GM19455 (cell line): Measurements from ENCODE around the gene MICALL2.

ENCODE experiments used
- ATAC-seq: cut with Tn5 transposase; IDR thresholded peaks from one replicate; pipeline ENCODE4 v1.9.1; 2021; ENCODE audit not compliant: unreplicated experiment

MICALL2 gene

DNA sequence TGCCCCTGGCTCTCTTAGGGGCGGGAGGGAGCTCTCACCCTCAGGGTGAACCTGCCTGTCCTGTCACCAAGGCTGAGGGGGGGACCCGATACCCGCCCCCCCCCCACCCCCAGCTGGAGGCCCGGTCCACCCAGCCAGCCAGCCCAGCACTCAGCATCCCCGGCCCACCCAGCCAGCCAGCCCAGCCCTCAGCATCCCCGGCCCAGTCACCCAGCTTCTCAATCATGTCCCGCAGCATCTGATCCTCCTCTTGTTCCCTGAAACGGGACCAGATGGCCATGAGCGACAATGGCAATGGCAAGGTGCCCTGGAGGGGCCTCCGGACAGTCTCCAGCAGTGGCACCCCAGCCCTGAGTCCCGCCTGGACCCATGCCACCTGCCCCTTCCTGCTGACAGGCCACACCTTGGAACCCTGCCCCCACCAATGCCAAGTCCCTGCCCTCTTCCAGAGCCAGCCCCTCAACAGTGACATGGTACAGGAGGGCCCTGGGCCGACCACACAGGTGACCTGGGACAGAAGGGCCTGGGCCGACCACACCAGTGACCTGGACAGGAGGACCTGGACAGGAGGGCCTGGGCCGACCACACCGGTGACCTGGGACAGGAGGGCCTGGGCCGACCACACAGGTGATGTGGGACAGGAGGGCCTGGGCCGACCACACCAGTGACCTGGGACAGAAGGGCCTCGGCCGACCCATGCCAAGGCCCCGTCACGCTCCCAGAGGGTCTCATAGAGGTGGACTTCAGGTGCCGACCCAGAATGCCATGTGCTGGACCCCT lies 24.2 kb downstream of the MICALL2 start:
- ATAC-seq, result no peak

DNA sequence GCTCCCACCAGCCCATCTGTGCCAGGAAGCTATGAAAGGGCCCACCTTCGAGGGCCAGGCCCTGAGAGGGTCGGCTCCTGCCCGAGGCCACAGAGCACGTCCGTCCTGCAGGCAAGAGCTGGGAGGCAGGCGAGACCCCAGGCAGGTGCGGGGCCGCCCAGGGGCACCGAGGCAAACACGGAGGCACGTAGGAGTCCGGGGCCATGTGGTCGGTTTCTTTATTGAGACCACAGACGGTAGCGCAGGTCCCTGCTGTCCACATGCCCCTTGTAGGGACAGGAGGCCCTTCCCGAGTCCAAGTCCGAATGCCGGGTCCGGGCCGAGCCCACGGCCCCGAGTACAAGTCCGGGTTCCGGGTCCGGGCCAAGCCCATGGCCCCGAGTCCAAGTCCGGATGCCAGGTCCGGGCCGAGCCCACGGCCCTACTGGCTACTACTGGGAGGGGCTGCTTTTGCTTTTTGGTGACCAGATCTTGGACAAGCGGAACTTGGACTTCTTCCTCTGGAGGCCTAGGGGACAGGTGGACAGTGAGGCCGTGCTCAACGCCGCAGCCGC lies 25.0 kb downstream of the MICALL2 start:
- no peak for ATAC-seq

DNA sequence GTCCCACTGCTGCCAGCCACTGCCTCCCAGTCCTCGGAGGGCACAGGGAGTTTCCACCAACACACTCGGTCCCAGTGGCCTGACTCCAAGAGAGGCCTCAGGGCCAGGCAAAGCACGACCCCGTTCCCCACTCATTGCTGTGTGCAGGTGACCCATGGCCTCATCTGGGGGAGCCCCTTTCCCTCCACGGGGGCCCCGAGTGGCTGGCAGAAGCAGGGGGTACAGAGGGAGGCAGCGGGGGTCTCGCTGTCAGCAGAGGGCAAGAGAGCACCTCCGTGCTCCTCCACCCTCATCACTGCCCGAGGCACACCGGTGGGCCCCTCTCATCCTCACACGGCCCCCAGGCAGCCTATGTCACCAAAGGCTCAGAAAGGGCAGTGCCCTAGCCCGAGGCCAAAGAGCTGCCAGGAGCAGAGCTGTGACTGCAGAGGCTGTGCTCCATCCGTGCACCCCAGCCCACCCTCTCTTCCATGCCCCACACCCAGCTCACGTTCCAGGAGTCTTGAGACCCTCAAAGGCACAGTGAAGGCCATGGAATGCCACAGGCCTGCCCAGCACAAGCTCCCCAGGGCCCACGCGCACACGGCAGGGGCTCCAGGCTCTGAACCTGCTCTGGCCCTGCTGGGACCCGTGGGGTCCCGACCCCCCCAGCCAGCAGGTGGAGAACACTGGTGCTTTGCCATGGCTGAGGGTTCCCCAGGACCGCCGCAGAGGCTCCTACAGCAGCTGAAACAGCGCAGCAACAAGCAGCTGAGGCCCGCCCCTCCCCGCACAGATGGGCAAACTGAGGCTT lies 25.9 kb downstream of the MICALL2 start:
- no peak for ATAC-seq

DNA sequence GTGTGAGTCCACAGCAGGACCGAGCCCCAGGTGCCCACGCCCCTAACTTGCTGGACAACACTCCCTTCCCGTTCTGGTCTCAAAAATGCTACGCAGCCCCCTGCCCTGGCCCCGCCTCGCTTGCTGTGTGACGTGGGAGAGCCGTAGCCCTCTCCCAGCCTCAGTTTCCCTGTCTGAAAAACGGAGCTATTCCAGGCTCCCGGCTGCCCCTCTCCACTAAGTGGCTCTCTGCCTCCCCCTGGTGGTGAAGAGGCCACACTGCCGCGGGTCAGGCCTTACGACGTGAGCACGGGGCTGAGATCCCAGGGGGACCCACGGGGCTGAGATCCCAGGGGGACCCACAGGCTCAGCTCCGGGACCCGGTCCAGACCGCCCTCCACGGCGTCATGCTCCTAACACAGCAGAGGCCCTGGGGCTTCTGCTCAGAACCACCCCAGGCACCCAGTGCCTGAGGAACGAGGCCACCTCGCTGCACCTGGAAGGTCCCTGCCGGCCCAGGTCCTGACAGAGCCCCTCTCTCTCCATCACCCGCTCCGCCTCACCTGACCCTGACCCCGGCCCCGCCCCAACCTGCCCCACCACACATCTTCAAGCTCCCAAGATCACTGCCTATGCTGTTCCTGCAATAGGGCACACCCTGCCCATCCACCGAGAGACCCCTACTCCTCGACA lies 26.7 kb downstream of the MICALL2 start:
- no peak for ATAC-seq

DNA sequence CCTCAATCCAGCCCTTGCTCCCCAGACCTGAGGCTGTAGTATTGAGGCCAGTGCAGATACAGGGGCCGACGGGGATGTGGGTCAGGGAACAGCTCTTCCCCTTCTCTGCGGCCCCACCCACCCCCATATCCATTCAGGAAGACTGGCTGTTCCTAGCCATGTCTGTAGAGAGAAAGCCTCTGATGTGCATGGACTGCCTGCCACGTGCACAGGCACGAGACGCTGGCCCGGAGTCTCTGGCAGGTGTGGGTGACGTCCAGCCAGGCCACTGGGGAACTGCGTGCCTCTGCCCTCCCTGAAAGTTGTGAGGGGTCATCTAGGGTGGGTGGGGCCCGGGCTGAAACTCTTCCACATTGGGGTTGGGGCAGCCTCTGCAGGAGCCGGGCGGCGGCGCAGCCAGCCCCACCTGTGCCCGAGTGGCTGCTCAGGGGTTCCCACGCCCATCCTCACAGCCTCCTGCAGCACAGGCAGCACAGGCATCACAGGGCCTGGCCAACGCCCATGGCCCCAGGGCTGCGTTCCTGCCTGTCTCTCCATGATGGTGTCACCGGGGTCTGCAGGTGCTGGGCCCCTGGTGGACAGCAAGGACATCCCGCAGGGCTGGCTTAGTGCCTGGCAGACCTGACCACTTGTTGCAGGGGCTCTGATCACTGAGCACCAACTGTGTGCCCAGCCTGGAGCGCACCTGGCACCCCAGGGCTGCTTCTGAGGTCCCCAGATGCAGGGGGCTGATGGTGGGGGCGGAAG lies 27.5 kb downstream of the MICALL2 start:
- ATAC-seq, result no peak

DNA sequence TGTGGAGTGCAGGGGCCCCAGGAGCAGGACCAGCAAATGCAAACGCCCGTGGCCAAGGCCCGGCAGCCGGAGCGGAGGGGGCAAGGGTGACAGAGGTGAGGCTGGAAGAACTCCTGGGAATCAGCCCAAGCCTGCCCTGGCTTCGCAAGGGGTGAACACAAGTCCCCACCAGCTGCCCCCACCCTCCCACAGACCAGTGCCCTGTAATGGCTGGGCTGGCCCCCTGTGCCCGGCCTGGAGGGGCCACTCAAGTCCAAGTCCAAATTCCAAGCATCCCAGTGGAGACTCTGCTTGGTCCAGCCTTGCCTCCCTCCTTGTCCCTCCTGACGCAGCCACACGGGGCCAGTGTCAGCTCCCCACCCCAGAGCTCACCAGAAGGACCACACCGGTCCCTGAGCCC lies 28.0 kb downstream of the MICALL2 start:
- no peak for ATAC-seq

DNA sequence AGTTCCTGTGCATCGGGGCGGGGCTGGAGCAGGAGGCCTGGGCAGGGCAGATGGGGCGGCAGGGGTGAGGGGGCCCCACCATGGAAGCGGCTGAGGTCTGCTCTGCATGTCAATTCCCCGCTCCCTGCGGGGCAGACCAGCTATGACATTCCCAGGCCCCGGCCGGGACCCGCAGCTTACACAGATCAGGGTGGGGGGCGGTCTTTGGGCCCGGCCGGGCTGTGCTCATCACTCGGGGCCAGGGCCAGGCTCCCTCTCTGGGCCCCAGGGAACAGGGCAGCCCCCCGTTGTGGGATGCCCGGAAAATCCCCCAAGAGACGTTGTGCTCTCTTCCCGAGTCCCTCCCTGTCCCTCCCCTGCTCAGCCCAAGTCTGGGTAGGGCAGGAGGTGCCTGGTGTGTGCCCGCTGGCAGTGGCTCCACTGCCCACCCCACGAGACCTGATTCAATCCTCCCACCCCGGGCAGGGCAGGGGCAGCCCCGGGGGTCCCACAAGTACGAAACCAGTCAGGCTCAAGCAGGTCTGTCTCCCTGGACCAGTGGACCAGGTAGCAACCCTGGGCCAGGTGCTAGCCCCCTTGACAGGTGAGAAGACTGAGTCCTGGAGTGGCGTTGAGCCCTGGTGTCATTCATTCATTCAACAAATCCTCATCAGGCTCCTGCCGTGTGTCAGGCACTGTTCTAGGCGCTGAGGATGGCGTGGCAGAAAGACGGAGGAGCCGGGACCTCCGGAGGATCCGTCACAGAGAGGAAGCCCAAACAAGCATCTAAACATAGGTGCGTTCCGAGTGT lies 29.0 kb downstream of the MICALL2 start:
- ATAC-seq, result no peak

DNA sequence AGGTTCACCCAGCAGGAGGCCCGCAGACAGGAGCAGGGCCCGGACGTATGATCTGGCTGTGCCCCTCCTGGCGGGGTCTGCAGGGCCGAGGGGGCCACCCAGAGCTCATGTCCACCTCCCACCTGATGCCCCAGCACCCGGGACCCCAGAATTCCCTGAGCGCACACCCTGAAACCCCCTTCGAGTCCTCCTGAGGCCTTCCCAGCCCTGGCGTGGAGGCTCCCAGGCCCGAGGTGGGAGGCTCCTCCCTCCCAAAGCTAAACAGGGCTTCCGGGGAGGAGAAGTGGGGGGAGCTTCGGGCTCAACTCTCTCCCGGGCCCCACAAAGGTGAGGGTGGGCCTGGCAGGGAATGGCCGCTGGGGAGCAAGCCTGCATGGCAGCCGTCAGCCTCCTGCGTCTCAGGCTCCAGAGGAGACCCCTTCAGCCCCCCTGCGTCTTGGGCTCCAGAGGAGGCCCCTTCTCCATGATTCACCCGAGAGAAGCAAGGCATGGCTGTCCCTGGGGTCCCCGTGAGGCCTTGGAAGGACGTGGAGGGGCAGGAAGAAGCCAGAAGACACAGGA lies 30.2 kb downstream of the MICALL2 start:
- ATAC-seq, result no peak

DNA sequence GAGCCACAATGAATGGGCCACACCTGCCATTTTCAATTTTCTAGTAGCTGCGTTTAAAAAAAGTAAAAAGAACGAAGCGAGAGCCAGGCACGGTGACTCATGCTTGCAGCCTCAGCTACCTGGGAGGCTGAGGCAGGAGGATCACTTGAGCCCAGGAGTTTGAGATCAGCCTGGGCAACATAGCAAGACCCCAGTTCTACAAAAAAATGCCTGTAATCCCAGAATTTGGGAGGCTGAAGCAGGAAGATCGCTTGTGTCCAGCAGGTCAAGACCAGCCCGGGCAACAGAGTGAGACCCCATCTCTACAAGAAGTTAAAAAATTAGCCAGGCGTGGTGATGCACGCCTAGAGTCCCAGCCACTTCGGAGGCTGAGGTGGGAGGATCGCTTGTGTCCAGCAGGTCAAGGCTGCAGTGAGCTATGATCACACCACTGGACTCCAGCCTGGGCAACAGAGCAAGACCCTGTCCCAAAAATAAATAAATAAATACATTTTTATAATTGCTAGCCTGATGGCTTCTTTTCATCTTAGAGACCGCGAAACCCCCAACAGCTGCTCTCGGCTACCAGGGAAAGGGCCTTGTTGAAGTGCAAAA lies 32.1 kb downstream of the MICALL2 start:
- ATAC-seq, result no peak

DNA sequence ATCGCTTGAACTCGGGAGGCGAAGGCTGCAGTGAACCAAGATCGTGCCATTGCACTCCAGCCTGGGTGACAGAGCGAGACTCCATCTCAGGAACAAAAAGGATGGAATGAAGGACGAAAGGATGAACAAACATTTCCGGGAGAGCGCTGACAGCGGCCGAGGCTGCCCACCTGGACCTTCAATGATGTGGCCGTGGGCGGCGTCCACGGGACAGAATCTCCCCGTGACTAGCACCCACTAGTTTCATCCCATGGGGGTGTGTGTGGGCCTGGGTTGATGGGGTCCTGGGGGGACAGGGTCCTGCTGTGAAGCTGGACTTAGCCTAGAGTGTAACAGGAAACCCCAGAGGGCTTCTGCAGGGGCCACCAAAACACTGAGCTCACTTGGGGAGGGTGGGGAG lies 32.8 kb downstream of the MICALL2 start:
- no peak for ATAC-seq

DNA sequence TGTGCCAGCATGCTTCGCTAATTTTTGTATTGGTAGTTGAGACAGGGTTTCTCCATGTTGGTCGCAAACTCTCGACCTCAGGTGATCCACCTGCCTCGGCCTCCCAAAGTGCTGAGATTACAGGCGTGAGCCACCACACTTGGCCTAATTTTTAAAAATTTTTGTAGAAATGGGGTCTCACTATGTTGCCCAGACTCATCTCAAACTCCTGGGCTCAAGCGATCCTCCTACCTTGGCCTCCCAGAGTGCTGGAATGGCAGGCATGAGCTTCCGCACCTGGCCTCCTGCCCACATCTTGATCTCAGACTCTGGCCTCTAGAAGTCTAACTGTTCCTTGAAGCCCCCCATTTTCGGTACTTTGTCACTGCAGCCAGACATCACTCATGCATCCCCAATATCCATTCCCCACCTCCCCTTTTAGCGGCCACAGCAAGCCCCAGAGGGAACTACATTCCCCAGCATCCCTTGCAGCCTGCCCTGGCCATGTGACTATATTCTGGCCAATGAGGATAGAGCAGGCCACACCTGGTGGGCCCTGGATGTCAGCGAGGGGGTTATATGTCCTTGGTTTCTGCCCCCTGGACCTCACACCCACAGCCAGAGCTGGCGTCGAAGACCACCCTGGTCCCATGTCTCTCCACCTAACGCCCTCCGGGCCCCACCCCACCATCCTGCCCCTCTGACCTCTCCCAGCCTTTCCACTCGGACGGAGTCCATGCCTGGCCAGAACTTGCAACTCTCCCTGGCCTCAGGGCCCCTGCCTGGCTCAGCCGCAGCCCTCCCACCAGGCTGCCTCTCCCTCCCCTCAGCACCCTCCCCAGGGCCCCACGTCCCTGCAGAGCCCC lies 33.8 kb downstream of the MICALL2 start:
- ATAC-seq, result no peak

DNA sequence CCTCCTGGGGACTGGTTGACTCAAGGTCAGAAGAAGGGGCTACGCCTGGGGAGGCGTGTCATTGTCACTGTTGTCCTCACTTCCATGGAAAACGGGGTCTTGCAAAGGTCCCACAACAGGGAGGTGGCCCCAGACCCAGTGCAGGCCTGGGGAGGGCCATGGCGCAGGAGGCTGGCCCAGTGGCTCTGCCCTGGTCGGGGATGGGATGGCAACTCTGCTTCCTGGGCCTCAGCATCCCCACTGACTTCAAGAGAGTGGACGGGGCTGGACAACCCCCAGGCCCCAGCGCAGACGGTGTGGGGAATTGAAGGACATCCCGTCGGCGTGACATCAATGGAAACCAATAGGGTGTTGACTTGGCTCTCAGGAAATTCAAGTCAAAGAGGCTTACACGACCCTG lies 35.2 kb downstream of the MICALL2 start:
- no peak for ATAC-seq

DNA sequence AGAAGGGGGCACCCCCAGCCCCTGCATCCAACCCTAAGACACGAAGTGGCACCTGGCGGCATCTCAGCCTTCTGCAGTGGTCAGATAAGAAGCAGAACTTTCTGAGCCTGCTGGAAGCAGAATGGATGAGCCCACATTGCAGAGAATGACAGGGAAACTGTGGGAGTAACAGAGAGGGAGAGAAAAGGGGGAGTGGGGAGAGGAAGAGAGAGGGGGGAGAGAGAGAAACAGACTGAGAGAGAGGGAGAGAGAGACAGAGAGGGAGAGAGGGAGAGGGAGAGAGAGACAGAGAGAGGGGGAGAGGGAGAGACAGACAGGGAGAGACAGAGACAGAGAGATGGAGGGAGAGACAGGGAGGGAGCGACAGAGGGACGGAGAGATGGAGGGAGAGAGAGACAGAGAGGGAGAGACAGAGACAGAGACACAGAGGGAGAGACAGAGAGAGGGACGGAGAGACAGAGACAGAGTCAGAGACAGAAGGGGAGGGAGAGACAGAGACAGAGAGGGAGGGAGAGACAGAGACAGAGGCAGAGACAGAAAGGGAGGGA lies 35.9 kb downstream of the MICALL2 start:
- no peak for ATAC-seq

DNA sequence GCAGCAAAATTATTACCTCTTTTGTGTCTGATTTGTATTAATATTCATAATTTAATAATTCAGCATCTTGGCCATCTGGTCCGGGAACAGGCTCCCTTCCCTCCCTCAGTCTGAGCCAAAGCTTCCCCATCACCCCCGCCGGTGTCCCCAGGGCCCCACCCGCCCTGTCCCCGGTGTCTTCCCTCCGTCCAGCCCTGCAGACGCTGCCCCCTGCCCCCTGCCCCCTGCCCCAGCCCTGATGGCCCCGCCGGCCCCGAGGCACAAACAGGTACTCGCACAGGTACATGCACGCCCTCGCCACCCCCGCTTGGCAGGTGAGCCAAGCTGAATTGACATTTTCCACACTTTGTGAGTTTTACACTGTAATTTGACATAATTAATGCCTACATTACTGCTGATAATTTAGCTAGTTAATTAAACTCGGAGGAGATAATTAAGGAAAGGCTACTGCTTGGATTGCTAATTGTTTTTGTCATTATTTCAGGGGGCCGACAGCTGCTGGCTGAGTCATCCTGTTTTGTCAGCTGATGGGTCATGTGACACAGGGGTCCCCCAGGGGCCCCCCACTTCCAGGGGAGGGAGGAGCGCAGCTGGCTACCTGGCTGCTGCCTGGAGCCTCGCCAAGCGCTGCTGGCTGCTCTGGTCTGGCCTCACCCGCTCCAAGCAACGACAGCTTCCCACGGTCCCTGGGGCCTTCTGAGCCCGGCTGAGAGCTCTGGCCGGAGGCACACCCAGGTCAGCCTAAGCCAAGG lies 36.6 kb downstream of the MICALL2 start:
- ATAC-seq, result no peak

DNA sequence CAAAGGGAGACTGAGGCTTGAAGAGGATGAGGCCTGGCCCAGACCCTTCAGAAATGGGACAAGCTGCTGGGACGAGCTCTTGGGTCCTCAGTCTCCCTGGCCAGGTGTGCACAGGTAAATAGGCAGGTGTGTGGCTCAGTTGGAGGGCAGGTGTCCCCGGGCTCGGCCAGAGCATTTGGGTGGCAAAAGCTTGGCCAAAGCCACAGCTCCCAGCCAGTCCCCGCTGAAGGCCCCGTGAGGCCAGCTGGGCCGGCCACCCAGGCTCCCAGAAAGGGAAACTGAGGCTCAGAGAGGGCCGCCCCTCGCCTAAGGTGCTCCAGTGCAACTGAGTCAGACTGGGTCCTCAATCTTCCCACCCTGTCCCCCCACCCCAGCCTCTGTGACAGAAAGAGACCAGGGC lies 37.3 kb downstream of the MICALL2 start:
- no peak for ATAC-seq

DNA sequence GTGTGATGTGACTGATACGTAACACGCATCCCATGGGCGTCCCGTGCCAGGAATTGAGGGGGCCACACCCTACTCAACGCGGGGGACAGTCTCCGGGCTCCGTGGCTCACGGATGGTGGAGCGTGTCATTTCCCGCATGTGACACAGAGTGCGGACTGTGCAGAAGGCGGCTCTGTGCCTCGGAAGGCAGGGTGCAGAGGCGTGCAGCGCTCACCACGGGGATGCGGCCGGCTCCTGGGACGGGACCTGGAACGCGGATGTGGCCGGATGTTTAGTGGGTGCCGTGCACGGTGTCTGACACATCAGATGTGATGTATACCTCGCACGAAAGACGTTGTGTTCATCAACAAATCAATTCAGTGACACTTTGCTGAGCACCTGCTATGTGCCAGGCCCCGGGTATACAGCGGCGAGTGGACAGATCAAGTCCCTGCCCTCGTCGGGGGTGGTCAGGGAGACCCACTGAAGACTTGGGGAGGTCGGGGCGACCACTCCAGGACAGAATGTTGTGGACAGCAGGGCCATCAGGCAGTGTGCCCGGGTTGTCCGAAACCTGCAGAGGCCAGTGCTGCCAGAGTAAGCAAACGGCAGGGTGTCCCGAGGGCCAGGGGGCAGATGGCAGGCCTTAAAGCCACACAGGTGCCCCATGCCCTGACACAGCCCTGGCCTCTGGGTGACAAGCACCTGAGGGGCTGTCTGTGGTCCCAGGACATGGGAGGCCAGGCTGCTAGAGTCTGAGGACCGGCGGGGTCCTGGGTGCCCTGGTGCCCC lies 38.1 kb downstream of the MICALL2 start:
- ATAC-seq, result no peak

DNA sequence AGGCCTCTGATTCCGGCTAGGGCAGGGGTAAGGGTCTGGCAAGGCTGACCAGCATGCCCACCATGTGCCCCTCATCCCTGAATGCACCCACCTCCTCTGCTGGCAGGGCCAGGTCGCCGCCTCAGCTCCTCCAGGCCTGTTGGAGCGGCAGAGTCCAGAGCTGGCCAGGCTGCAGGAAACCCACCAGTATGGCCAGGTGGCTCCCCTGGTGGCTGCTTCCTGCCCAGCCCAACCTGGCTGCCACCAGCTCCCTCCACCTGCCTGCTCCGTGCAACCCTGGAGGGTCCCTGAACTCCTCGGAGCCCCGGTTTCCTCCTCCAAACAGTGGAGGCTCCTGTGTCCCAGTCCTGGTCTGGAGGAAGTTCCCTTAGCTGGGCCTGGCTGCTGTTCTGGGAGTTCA lies 39.6 kb downstream of the MICALL2 start:
- ATAC-seq, result no peak
